Measurements from ENCODE around the gene MOCOS.

- TF ChIP-seq ZNF558 (tag by site-specific recombination; IDR thresholded peaks at IDR 0.05), result no peak
- TF ChIP-seq, protein P1, sequence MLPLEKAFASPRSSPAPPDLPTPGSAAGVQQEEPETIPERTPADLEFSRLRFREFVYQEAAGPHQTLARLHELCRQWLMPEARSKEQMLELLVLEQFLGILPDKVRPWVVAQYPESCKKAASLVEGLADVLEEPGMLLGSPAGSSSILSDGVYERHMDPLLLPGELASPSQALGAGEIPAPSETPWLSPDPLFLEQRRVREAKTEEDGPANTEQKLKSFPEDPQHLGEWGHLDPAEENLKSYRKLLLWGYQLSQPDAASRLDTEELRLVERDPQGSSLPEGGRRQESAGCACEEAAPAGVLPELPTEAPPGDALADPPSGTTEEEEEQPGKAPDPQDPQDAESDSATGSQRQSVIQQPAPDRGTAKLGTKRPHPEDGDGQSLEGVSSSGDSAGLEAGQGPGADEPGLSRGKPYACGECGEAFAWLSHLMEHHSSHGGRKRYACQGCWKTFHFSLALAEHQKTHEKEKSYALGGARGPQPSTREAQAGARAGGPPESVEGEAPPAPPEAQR (tag by site-specific recombination; IDR thresholded peaks at IDR 0.05), result no peak
- no peak for TF ChIP-seq ZNF274 (IDR thresholded peaks at IDR 0.05; ENCODE audit: low read length)
- TF ChIP-seq ZNF274 (tag by site-specific recombination; IDR thresholded peaks at IDR 0.05; ENCODE audit: borderline replicate concordance), result no peak
- TF ChIP-seq MEIS1 (CRISPR knock-in tag; IDR thresholded peaks at IDR 0.05; ENCODE audit: borderline replicate concordance), result no peak
- TF ChIP-seq, protein P2, sequence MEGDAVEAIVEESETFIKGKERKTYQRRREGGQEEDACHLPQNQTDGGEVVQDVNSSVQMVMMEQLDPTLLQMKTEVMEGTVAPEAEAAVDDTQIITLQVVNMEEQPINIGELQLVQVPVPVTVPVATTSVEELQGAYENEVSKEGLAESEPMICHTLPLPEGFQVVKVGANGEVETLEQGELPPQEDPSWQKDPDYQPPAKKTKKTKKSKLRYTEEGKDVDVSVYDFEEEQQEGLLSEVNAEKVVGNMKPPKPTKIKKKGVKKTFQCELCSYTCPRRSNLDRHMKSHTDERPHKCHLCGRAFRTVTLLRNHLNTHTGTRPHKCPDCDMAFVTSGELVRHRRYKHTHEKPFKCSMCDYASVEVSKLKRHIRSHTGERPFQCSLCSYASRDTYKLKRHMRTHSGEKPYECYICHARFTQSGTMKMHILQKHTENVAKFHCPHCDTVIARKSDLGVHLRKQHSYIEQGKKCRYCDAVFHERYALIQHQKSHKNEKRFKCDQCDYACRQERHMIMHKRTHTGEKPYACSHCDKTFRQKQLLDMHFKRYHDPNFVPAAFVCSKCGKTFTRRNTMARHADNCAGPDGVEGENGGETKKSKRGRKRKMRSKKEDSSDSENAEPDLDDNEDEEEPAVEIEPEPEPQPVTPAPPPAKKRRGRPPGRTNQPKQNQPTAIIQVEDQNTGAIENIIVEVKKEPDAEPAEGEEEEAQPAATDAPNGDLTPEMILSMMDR (tag by site-specific recombination; IDR thresholded peaks at IDR 0.05), result no peak
- TF ChIP-seq FEZF1 (tag by site-specific recombination; IDR thresholded peaks at IDR 0.05), result no peak
- no peak for TF ChIP-seq ZNF266 (tag by site-specific recombination; IDR thresholded peaks at IDR 0.05; ENCODE audit: low read depth)
- no peak for TF ChIP-seq ZNF510 (tag by site-specific recombination; IDR thresholded peaks at IDR 0.05; ENCODE audit: insufficient replicate concordance)
- TF ChIP-seq ZBTB7A (tag by site-specific recombination; IDR thresholded peaks at IDR 0.05; ENCODE audit: low read depth), result no peak
- TF ChIP-seq PRDM2 (tag by site-specific recombination; IDR thresholded peaks at IDR 0.05; ENCODE audit: borderline replicate concordance), result no peak
Measured at GRCh38 chr18:36283448-36283847, 96.2 kb downstream of the MOCOS start.
